GM18498 (cell line): Measurements from ENCODE around the gene RAD23B.
A peak's percentile ranks its signal among the peaks of the same experiment; 100 is the strongest.
"Not testable (repeated sequence)": the region's sequence is repeated elsewhere in the genome, so short reads cannot be mapped to it uniquely, and the experiment has no call there.

Source experiments
- ATAC-seq: cut with Tn5 transposase; IDR thresholded peaks from one replicate; pipeline ENCODE4 v1.9.1; 2021; ENCODE audit warnings: mild to moderate bottlenecking, moderate library complexity; ENCODE audit not compliant: unreplicated experiment

The RAD23B gene

GRCh38 chr9:107290619-107291018 lies 7.5 kb downstream of the RAD23B start:
- no peak for ATAC-seq

- ATAC-seq: no peak
Measured at GRCh38 chr9:107292821-107293542, 9.9 kb downstream of the RAD23B start.

- ATAC-seq: no peak
Measured at GRCh38 chr9:107293543-107294085, 10.5 kb downstream of the RAD23B start.

GRCh38 chr9:107294756-107295155 lies 11.7 kb downstream of the RAD23B start:
- no peak for ATAC-seq

- no peak for ATAC-seq
Measured at GRCh38 chr9:107295995-107296394, 12.9 kb downstream of the RAD23B start.

- ATAC-seq: not testable (repeated sequence)
Measured at GRCh38 chr9:107296592-107296991, 13.5 kb downstream of the RAD23B start.

- no peak for ATAC-seq
Measured at GRCh38 chr9:107299437-107299836, 16.4 kb downstream of the RAD23B start.

- ATAC-seq: no peak
Measured at GRCh38 chr9:107306308-107306707, 23.2 kb downstream of the RAD23B start.

GRCh38 chr9:107307331-107307730 lies 24.3 kb downstream of the RAD23B start:
- no peak for ATAC-seq

- ATAC-seq: no peak
Measured at GRCh38 chr9:107308461-107308860, 25.4 kb downstream of the RAD23B start.

- ATAC-seq: peak; percentile 70
Measured at GRCh38 chr9:107309271-107309670, 26.2 kb downstream of the RAD23B start.

GRCh38 chr9:107312376-107313050 lies 29.4 kb downstream of the RAD23B start:
- no peak for ATAC-seq

GRCh38 chr9:107313555-107314096 lies 30.5 kb downstream of the RAD23B start:
- no peak for ATAC-seq

- no peak for ATAC-seq
Measured at GRCh38 chr9:107314763-107315162, 31.7 kb downstream of the RAD23B start.

GRCh38 chr9:107316795-107317661 lies 33.9 kb downstream of the RAD23B start:
- ATAC-seq: no peak

GRCh38 chr9:107322643-107323042 lies 39.6 kb downstream of the RAD23B start:
- no peak for ATAC-seq

- no peak for ATAC-seq
Measured at GRCh38 chr9:107323836-107324585, 40.9 kb downstream of the RAD23B start.

GRCh38 chr9:107325842-107326241 lies 42.8 kb downstream of the RAD23B start:
- no peak for ATAC-seq

- ATAC-seq: no peak
Measured at GRCh38 chr9:107328510-107328909, 45.4 kb downstream of the RAD23B start.

GRCh38 chr9:107330420-107330819 lies 47.3 kb downstream of the RAD23B start:
- ATAC-seq: no peak
